GM19324 (cell line): ENCODE measurements around the gene TFCP2L1.
"Not testable (repeated sequence)": the region's sequence is repeated elsewhere in the genome, so short reads cannot be mapped to it uniquely, and the experiment has no call there.

Experiments
- ATAC-seq: cut with Tn5 transposase; IDR thresholded peaks from one replicate; pipeline ENCODE4 v1.9.1; 2021; ENCODE audit warnings: mild to moderate bottlenecking, moderate library complexity; ENCODE audit not compliant: unreplicated experiment, low FRiP score

Gene TFCP2L1

DNA sequence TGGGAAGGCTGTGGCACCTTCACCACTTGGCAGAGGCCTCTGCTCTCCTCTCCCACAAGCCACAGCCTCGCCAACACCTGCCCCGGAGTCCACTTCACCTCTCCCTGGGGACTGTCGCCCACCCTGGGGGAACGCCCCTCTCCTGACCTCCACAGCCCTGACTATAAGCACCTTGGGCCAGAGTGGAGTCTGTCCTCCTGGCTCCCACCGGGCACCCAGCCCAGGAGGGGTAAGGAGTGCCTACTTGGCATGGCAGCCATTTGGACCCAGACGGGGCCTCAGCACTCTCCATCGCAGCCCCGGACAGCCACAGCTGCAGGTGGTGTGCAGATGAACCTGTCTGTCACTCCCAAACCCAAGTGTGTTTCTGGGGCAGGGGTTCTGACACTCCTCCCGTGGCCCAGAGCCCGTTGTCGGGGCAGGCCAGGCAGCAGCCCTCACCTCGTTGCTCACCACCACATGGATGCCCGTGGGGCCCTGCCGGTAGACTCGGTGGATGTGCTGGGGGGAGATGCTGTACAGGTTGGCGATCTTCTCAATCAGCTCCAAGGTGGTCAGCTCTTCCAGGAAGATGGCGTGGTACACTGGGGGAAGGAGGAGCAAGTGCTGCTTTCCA lies 53.5 kb downstream of the TFCP2L1 start:
- no peak for ATAC-seq

- ATAC-seq = no peak
Observed at GRCh38 chr2:121228521-121228920, 56.5 kb downstream of the TFCP2L1 start.

DNA sequence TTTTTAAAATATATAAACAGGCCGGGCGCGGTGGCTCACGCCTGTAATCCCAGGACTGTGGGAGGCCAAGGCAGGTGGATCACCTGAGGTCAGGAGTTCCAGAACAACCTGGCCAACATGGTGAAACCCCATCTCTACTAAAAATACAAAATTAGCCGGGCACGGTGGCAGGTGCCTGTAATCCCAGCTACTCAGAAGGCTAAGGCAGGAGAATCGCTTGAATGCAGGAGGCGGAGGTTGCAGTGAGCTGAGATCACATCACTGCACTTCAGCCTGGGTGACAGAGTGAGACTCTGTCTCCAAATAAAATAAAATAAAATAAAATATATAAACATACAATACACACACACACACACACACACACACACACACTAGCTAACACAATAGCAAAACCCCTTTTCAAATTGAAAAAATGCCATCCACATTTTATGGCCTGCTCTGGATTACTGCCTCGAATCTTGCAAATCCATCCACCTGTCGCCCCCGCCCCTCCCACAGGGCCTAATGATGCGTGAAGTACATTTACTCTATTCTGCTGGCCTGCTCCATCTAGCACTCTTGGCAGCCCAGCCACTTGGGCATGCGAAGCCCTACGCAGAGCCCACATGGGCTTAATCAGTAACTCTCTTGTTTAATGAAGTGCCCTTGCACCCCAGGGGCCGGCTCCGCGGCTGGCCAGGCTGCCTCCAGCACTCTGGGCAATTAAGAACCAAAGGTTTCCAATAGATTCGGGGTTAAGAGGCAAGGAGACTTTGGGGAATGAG lies 57.4 kb downstream of the TFCP2L1 start:
- not testable (repeated sequence) for ATAC-seq

GRCh38 chr2:121225681-121226080 lies 59.3 kb downstream of the TFCP2L1 start:
- ATAC-seq = not testable (repeated sequence)

DNA sequence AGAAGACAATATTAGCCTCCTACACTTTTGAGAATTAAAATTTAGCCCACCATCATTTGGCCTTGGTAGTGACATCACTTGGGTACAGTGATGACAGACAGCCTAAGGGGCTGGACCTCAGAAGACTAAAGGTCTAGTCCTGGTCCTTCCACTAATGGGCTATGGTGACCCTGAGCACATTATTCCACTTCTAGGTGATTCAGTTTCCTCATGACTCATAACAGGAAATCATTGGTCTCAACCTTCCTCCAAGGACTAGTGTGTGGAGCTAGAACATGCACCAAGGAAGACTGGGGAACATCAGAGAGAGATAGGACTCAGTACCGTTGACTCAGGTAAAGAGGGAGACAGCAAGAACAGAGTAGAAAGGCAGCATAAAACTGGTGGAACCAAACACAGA lies 64.0 kb downstream of the TFCP2L1 start:
- no peak for ATAC-seq

GRCh38 chr2:121219866-121220265 lies 65.1 kb downstream of the TFCP2L1 start:
- ATAC-seq = no peak

DNA sequence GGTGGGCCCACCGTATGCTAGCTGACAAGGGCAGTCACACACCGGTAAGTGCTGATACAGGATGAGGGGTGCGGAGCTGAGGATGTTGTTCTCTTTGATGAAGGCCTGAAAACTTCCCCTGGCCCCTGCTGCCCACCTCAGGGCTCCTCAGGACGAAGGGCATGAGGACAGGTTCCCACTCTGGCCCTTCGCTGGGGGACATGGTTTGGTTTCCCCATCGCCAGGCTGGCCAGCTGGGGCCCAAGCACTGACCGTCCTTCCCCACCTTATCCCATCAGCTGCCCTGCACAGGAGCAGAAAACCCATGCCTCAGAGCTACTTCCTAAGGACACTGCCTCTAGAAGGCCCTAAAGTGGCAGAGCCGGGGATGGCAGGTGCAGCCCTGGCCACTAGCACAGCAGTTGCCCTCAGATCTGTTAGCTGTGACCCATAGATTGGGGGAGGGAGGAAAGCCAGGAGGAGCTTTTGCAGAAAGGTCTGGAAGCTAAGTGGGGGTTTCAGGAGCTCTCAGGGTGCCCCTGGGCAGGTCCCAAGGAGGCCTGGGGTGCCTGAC lies 66.5 kb downstream of the TFCP2L1 start:
- ATAC-seq = no peak

- ATAC-seq = no peak
Observed at GRCh38 chr2:121217627-121218026, 67.4 kb downstream of the TFCP2L1 start.

- ATAC-seq = no peak
Observed at GRCh38 chr2:121214296-121214695, 70.7 kb downstream of the TFCP2L1 start.

- ATAC-seq = no peak
Observed at GRCh38 chr2:121213386-121213785, 71.6 kb downstream of the TFCP2L1 start.

DNA sequence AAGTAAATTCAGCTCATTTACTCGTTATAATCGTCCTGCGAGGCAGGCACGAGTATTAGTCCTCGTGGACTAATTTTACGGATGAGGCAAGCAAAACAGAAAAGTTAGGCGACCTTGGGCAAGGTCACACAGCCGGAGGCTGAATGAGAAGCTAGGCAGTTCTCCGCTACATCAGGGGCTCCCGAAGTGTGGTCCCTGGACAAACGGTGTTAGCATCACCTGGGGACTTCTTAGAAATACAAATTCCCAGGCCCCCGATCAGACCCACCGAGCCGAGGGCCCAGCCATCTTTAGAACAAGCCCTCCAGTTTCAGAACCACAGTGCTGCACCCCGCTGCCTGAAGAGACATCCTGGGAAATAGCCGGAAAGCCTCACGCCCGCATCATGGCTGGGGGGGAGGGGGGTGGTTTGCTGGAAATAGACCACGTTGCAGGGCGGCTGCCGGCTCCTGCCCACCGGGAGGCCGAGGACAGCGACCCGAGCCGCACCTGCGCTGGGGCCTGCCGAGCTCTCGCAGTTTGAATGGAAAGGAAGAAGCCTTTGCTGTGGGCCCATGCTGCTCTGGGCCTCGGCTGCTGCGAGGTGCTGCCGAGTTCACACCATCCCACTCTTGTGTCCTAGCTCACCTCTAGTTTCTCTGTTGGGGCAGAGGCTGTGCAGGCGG lies 72.2 kb downstream of the TFCP2L1 start:
- ATAC-seq = no peak

DNA sequence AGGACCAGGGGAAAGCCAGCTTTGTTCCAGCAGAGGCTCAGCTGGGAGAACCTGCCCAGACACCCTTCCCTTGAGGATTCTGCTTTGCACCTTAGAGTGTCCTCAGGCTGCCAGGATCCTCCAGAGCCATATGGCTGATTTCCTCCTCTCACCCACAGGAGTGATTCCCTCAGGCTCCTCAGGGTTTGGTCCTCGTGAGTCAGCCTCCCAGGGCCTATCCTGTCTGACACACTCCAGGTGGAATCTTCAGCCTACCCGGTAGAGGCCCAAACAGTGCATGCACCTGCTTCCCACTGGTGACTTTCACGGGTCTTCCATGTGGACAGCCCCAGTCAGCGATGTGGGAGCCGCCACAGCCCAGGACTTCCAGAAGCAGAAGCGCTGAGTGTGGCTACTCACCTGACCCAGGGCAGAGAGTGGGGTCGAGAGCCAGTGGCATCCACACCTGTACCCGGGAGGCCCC lies 73.3 kb downstream of the TFCP2L1 start:
- no peak for ATAC-seq

DNA sequence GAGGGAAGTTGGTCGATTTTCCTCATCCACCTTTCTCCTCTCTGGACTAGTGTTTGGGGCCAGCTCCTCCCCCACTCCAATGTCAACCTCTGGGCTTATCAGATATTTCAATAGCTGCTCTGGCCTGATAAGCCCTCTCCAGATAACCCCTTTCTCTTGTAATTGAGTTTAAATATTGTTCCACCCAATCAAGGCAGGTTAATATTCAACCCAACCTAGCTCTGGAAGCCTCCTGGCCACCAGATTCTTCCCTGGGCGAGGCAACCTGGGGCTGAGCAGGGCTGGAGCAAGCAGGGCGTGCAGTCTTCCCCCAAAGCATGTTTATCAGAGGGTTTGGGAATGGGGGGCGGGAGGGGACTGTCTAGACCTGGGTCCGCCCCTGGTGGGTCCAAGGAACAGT lies 73.8 kb downstream of the TFCP2L1 start:
- ATAC-seq = no peak

DNA sequence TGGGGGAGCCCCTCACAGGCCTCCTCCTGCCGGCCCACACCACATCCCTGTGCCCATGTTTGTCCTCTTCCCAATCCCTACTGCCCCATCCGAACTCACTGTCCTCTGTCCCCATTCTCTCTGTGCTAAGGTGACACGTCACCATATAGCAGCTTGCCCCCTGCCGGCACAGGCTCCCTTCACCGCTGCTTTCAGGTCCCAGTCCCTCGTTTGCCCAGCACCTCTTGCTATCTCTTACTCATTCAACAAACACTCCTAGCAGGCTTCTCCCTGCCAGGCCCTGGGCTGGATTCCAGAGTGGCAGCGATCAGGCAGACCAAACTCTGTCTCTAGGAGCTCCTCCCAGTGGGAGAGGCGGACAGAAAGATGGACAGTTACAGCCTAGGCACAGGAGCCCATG lies 74.3 kb downstream of the TFCP2L1 start:
- ATAC-seq = no peak

DNA sequence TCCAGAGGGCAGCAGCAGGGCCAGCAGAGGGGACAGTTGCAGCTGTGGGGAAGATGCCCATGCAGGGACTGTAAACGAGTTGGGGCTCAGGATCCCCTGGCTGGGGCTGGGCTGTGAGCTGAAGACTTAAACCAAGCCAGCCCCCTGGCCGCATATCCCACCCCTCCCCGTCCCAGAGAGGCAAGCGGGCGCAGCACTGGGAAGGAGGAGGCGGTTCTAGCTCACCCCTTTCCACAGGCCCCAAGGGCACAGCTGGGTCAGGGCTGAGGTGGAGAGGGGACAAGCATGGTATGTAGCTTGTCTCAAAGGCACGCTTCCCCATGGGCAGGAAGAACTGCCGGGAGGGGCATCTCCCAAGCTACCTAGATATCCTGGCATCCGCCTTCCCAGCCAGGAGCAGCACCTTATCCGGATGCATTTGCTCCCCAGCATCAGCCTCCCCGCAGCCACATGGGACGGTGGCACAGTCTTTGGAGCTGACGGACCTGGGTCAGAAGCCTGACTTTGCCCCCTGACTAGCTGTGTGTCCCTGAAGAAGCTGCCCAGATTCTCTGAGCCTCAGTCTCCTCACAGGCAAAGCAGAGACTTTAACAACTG lies 75.9 kb downstream of the TFCP2L1 start:
- no peak for ATAC-seq

- no peak for ATAC-seq
Observed at GRCh38 chr2:121207494-121207893, 77.5 kb downstream of the TFCP2L1 start.

- ATAC-seq = no peak
Observed at GRCh38 chr2:121205321-121205942, 79.6 kb downstream of the TFCP2L1 start.

GRCh38 chr2:121203591-121204249 lies 81.3 kb downstream of the TFCP2L1 start:
- ATAC-seq = no peak

DNA sequence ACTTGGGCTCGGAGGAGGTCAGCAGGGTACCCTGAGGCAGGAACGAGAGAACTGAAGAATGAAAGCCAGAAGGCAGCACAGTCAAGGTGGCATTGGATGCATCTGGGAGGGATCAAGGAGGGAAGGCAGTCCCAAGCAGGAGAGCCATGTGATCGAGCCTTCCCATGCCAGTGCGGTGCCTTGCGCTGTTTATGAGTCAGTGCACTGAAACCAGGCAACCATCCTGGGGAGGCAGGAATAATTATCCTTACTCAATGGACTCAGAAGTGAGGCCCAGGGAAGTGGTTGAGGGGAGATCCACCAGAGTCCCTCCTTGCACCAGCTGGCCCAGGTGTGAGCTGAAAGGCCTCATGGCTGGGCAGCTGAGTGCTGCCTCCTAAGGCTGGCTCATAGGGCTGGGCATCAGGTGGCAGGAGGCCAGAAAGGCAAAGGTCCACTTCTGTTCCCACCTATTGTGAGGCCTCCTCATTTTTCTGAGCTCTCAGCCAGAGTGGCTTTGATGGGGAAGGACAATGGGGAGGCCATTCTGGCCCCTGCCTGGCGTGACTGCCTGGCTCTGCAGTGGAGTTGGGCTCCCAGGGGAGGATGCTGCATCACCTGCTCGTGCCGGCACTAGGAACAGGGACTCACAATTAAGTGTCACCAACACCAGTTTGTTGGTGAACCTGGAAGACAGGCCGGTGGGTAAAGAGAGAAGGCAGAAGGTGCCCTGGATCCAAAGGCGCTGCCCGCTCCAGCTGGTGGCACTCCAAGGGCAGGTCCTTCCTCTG lies 82.3 kb downstream of the TFCP2L1 start:
- ATAC-seq = no peak
